NCI-H446 (cell line): ENCODE data around the gene GPR137.

Experiments
- DNase-seq, 2 experiments: peaks; one replicate each; lab custom pipeline; 2025; lab: John Stamatoyannopoulos, UW

GPR137 gene

GRCh38 chr11:64249563-64250414 is 35.9 kb upstream of the GPR137 start:
- no peak for DNase-seq

GRCh38 chr11:64250415-64251015 is 35.1 kb upstream of the GPR137 start:
- DNase-seq = no peak

- peak in 1 of 2 experiments; percentile 63 for DNase-seq
Measured at GRCh38 chr11:64251016-64251752, 34.5 kb upstream of the GPR137 start, which contains the start of gene PLCB3. Gene PLCB3 (plus strand): TSS chr11:64251530. CDS start chr11:64251650, 120 bp downstream.

- DNase-seq = no peak
Measured at GRCh38 chr11:64251753-64252002, 34.0 kb upstream of the GPR137 start.

- no peak for DNase-seq
Measured at GRCh38 chr11:64252003-64252872, 33.4 kb upstream of the GPR137 start.

- no peak for DNase-seq
Measured at GRCh38 chr11:64253043-64253442, 32.6 kb upstream of the GPR137 start.

- DNase-seq = peak in 1 of 2 experiments; percentile 37
Measured at GRCh38 chr11:64253481-64253880, 32.2 kb upstream of the GPR137 start.

- no peak for DNase-seq
Measured at GRCh38 chr11:64254326-64254725, 31.3 kb upstream of the GPR137 start.

- DNase-seq = no peak
Measured at GRCh38 chr11:64255135-64256128, 30.2 kb upstream of the GPR137 start.

- no peak for DNase-seq
Measured at GRCh38 chr11:64256300-64256699, 29.3 kb upstream of the GPR137 start.

- no peak for DNase-seq
Measured at GRCh38 chr11:64258356-64258755, 27.3 kb upstream of the GPR137 start.

- no peak for DNase-seq
Measured at GRCh38 chr11:64258946-64259532, 26.6 kb upstream of the GPR137 start.

GRCh38 chr11:64259533-64260067 is 26.0 kb upstream of the GPR137 start:
- DNase-seq = no peak

GRCh38 chr11:64260147-64260708 is 25.4 kb upstream of the GPR137 start:
- no peak for DNase-seq

GRCh38 chr11:64261556-64262080 is 24.0 kb upstream of the GPR137 start:
- no peak for DNase-seq

GRCh38 chr11:64262271-64263002 is 23.2 kb upstream of the GPR137 start:
- DNase-seq = no peak

GRCh38 chr11:64263021-64263946 is 22.4 kb upstream of the GPR137 start:
- DNase-seq = no peak

- no peak for DNase-seq
Measured at GRCh38 chr11:64263947-64264317, 21.7 kb upstream of the GPR137 start.
